Psoas muscle (tissue), 8 donors: Measurements from ENCODE around the gene AMOT. TPM values are rescaled to one million over a fixed set of nuclear protein-coding genes. Genes with fewer than 3 reads are reported as not detected.

Experiments used
- ATAC-seq, 4 donors: fragments of 200-7000 bp; cut with Tn5 transposase; one replicate each; pipeline ENCODE4 v1.9.1; 2020; ENCODE audit warnings: moderate library complexity in 3 of 4, mild to moderate bottlenecking in 2 of 4
- DNase-seq, 2 donors: peaks; one replicate each; pipeline ENCODE4 v3.0.0-alpha.2; 2020
- H3K27ac ChIP-seq: fragments of 200-600 bp; one replicate; pipeline ENCODE4 v1.8.0; 2022
- H3K27me3 ChIP-seq, 3 donors: fragments of 200-600 bp in 1 of 3; one replicate each; pipeline versions ENCODE4 v1.6.1 to v1.8.0; 2013 to 2022; ENCODE audit warnings: low read length in 2 of 3, mild to moderate bottlenecking in 2 of 3, moderate library complexity in 1 of 3; ENCODE audit not compliant: insufficient read depth in 3 of 3
- H3K36me3 ChIP-seq, 2 donors: fragments of 200-600 bp in 1 of 2; one replicate each; pipeline versions ENCODE4 v1.6.1 to v1.8.0; 2013 to 2022; ENCODE audit warnings: low read depth in 1 of 2, mild to moderate bottlenecking in 1 of 2, moderate library complexity in 1 of 2; ENCODE audit not compliant: insufficient read depth in 1 of 2
- H3K4me1 ChIP-seq: fragments of 200-600 bp; one replicate; pipeline ENCODE4 v1.8.0; 2022
- H3K4me3 ChIP-seq: fragments of 200-600 bp; one replicate; pipeline ENCODE4 v1.8.0; 2022; ENCODE audit warnings: mild to moderate bottlenecking
- H3K9me3 ChIP-seq: fragments of 200-600 bp; one replicate; pipeline ENCODE4 v1.8.0; 2022
- WGBS, 3 donors: extraction: QIAGEN DNeasy Blood & Tissue Kit; methylation state at CpG; one replicate each; pipeline versions ENCODE4 v1.1.6 to v1.1.7; 2013; 5-methylcytosine and 5-hydroxymethylcytosine counted together
- intact Hi-C, 2 donors: fragments of 100-400 bp; cut with DNase I; formaldehyde crosslinking; loops; one replicate each; pipeline versions ENCODE4 v1.11.0 to v1.14.2; 2022
- polyA plus RNA-seq, 3 donors: library from polyadenylated mRNA; stranded (reverse); fragments of 200-250 nt; gene quantifications; one replicate each; pipeline ENCODE4 v1.2.3, GENCODE V29; 2013
- total RNA-seq, 4 donors: library from RNA; stranded (reverse); fragmentation: NEBNext Ultra II Directional in 2 of 4; extraction: Animal tissue kit (Norgen Biotek cat#: 25700) in 2 of 4; gene quantifications; one replicate each; pipeline versions ENCODE4 v1.2.1 to v1.2.4, GENCODE V29; 2021 to 2023
- TF ChIP-seq, protein P1 (sequence below): fragments of 200-600 bp; IDR thresholded peaks from one replicate; pipeline ENCODE4 v1.8.0; 2022; ENCODE audit warnings: antibody characterized with exemption
- donor health status: healthy with polysubstance abuse.
- donor health status: DM: no; HTN: no; CAD: no; lungs with moderate emphysema.
- donor health status: Bipolar disorder and iron deficiency.
- donor health status: healthy.
- donor health status: DM: yes; HTN: yes; CAD: no.
- donor health status: DM: no; HTN: no; CAD: no.
- donor health status: DM: no; HTN: no; CAD: no.
- donor health status: DM: yes; HTN: yes; CAD: no.

AMOT gene
- total and polyA plus RNA-seq, 7 donors: 2.5 to 148 (median 72.6) TPM

GRCh38 chrX:112816908-112817307 lies 23.7 kb downstream of the AMOT start:
- no peak for DNase-seq
- Histone ChIP-seq H3K27ac (no peak overlapping the region), H3K9me3 (no peaks in the 10 kb centered on the region), H3K27me3 (peaks cover 0 to 7% (median 0%) of the 10 kb centered on the region in 3 donors), H3K4me1 (peaks cover 30% of the 10 kb centered on the region), H3K4me3 (no peak overlapping the region), H3K36me3 (peaks cover 0 to 10% of the 10 kb centered on the region in 2 donors)
- WGBS, 3 donors: 50 to 60% (median 51%) methylated on average over 2 of the region's 2 CpGs
- peak; percentile 72 to 94 (median 88) for ATAC-seq
- TF ChIP-seq, protein P1, sequence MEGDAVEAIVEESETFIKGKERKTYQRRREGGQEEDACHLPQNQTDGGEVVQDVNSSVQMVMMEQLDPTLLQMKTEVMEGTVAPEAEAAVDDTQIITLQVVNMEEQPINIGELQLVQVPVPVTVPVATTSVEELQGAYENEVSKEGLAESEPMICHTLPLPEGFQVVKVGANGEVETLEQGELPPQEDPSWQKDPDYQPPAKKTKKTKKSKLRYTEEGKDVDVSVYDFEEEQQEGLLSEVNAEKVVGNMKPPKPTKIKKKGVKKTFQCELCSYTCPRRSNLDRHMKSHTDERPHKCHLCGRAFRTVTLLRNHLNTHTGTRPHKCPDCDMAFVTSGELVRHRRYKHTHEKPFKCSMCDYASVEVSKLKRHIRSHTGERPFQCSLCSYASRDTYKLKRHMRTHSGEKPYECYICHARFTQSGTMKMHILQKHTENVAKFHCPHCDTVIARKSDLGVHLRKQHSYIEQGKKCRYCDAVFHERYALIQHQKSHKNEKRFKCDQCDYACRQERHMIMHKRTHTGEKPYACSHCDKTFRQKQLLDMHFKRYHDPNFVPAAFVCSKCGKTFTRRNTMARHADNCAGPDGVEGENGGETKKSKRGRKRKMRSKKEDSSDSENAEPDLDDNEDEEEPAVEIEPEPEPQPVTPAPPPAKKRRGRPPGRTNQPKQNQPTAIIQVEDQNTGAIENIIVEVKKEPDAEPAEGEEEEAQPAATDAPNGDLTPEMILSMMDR: no peak
- intact Hi-C loops: no loop called here

GRCh38 chrX:112814496-112814895 lies 26.1 kb downstream of the AMOT start:
- Histone ChIP-seq H3K36me3 (peaks cover 0 to 16% of the 10 kb centered on the region in 2 donors), H3K27ac (no peak overlapping the region), H3K4me3 (no peak overlapping the region), H3K9me3 (no peaks in the 10 kb centered on the region), H3K27me3 (peaks cover 0 to 7% (median 0%) of the 10 kb centered on the region in 3 donors), H3K4me1 (peaks cover 14% of the 10 kb centered on the region)
- TF ChIP-seq, protein P1: no peak
- intact Hi-C loops: no loop called here
- 62 to 93% (median 88%) methylated on average over 2 of the region's 2 CpGs for WGBS, 3 donors
- ATAC-seq: no peak
- no peak for DNase-seq

DNA sequence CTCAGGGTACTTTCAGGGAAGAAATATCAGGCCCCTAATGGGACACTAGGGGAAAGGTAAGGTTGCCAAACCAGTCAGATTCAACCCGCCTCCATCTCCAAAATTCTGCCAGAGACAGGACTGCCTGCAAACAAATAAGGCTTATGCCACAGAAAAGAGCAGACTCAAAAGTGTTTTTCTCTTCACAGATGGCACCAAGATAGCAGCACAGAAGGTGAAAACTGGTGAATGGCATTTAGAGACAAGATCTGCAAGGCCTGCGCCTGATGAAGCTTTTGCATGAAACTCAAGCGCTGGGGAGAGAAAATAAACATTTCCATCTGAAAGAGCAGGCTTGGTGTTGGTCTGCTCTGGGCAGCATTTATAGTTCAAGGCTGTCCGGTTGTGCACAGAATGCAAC lies 27.9 kb downstream of the AMOT start:
- no peak for ATAC-seq

DNA sequence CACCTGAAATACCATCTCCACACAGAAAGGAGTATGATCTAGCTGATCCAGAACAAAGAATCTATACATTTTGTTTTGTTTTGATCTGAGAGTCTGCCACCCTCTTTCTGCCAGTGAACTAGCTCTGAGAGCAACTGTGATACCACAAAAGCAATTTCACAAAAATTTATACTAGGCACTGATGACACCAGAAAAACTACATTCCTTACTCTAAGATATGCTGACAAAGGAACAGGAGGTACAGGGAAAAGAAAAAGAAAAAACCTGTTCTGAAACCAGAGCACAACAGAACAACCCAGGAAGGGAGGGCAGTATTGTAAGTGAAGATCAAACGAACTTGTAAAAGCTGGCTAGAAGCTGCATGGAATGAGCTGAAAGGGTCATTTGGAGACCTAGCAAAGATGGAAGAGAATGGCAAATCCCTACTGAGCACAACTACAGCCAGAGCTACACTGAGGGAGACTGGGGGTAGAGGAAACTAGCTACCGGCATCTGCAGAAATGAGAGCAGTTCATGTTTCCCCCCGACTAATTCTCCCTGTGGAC lies 31.9 kb downstream of the AMOT start:
- no peak overlapping the region for H3K4me3 ChIP-seq
- ATAC-seq (no peak), DNase-seq (no peak)
- H3K36me3 ChIP-seq: peaks cover 2 to 31% of the 10 kb centered on the region in 2 donors
- intact Hi-C loops: no loop called here
- TF ChIP-seq, protein P1: no peak
- no peaks in the 10 kb centered on the region for H3K9me3 ChIP-seq
- WGBS, 3 donors: 44 to 52% (median 44%) methylated on average over 3 of the region's 3 CpGs
- peaks cover 0 to 11% (median 0%) of the 10 kb centered on the region in 3 donors for H3K27me3 ChIP-seq
- no peak overlapping the region for H3K27ac ChIP-seq
- no peaks in the 10 kb centered on the region for H3K4me1 ChIP-seq

More for the DNA sequence above, 27.9 kb downstream of the AMOT start:
- 63 to 74% (median 70%) methylated on average over 4 of the region's 4 CpGs for WGBS, 3 donors
- intact Hi-C loops: no loop called here
- TF ChIP-seq, protein P1: no peak
- Histone ChIP-seq H3K9me3 (no peaks in the 10 kb centered on the region), H3K27me3 (peaks cover 0 to 5% (median 0%) of the 10 kb centered on the region in 3 donors), H3K4me3 (no peak overlapping the region), H3K27ac (peak overlapping the region; percentile 32), H3K36me3 (peaks cover 0 to 26% of the 10 kb centered on the region in 2 donors), H3K4me1 (peaks cover under 1% of the 10 kb centered on the region)
- DNase-seq: no peak

- peaks cover 4% of the 10 kb centered on the region for H3K4me1 ChIP-seq
- TF ChIP-seq, protein P1: no peak
- peaks cover 0 to 11% (median 0%) of the 10 kb centered on the region in 3 donors for H3K27me3 ChIP-seq
- no peaks in the 10 kb centered on the region for H3K9me3 ChIP-seq
- peaks cover 2 to 31% of the 10 kb centered on the region in 2 donors for H3K36me3 ChIP-seq
- H3K4me3 ChIP-seq: no peak overlapping the region
- H3K27ac ChIP-seq: no peak overlapping the region
- 53 to 86% (median 81%) methylated on average over 4 of the region's 4 CpGs for WGBS, 3 donors
- DNase-seq: no peak
- intact Hi-C loops: no loop called here
- no peak for ATAC-seq
These were observed 32.6 kb downstream of the AMOT start for GRCh38 chrX:112808007-112808406.
